ENCODE measurements around the gene PRKN.

DNA sequence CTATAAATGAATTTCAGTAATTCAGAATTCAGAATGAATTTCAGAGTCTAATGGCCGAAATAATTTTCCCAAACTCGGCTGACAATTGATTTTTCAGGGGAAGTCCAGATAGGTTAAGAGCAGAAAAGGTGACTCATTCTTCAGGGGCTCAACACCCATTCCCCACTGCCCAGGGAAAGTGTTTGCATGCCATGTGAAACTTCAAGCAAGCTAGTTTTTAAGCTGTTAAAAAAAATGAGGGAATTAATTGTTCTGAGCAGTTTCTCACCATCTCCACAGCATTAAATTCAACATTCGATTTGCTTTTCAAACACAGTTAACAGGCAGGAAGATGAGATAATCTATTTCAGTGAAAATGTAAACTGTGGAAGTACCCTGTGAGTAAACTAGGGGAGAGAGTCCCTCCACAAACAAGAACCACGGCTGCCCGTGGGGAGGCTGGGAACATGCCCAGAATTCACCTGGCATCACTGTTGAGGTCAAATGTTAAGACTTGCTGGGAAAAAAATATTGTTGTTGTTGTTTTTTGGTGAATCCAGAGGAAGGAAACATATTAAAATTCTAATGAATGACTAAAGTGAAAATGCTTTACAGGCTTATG, 803.0 kb downstream of the PRKN start:
- TF ChIP-seq LEF1 (IDR thresholded peaks at IDR 0.05; ENCODE audit: borderline replicate concordance) (no peak), NFRKB (IDR thresholded peaks at IDR 0.05) (no peak), ARNT (IDR thresholded peaks at IDR 0.05) (no peak), FOXM1 (IDR thresholded peaks at IDR 0.05; ENCODE audit: borderline replicate concordance) (no peak)

All from HEK293T (cell line).